RWPE2 (cell line): ENCODE measurements around the gene RAD9A.
A peak's percentile ranks its signal among the peaks of the same experiment; 100 is the strongest.
"Not testable (repeated sequence)": the region's sequence is repeated elsewhere in the genome, so short reads cannot be mapped to it uniquely, and the experiment has no call there.

Experiments
- ATAC-seq: fragments of 200-7000 bp; cut with Tn5 transposase; 3 replicates; pipeline ENCODE4 v1.9.1; 2021; ENCODE audit warnings: low read depth
- DNase-seq: peaks from one replicate; pipeline ENCODE4 v3.0.0-alpha.2; 2020; ENCODE audit warnings: low spot score
- H3K27ac ChIP-seq: fragments of 450-650 bp; 2 replicates; pipeline ENCODE4 v1.5.1; 2017; ENCODE audit warnings: mild to moderate bottlenecking; ENCODE audit not compliant: poor library complexity, severe bottlenecking
- H3K27me3 ChIP-seq: fragments of 250-450 bp; sonication (Bioruptor Pico); 2 replicates; pipeline ENCODE4 v1.5.1; 2021; ENCODE audit warnings: mild to moderate bottlenecking, moderate library complexity; ENCODE audit not compliant: insufficient read depth, poor library complexity, severe bottlenecking
- H3K36me3 ChIP-seq: fragments of 250-450 bp; sonication (Bioruptor Pico); 2 replicates; pipeline ENCODE4 v1.5.1; 2020; ENCODE audit warnings: low read depth, mild to moderate bottlenecking, moderate library complexity
- H3K4me1 ChIP-seq: fragments of 250-450 bp; sonication (Bioruptor Pico); 2 replicates; pipeline ENCODE4 v1.5.1; 2021; ENCODE audit warnings: mild to moderate bottlenecking, moderate library complexity; ENCODE audit not compliant: insufficient read depth, poor library complexity, severe bottlenecking
- H3K4me3 ChIP-seq: fragments of 250-450 bp; sonication (Bioruptor Pico); 2 replicates; pipeline ENCODE4 v1.5.1; 2021; ENCODE audit warnings: mild to moderate bottlenecking, moderate library complexity; ENCODE audit not compliant: severe bottlenecking
- H3K9me3 ChIP-seq: fragments of 250-450 bp; sonication (Bioruptor Pico); 2 replicates; pipeline ENCODE4 v1.5.1; 2021; ENCODE audit warnings: mild to moderate bottlenecking, moderate library complexity; ENCODE audit not compliant: severe bottlenecking
- TF ChIP-seq, protein P1 (sequence below): fragments of 450-650 bp; IDR thresholded peaks from one replicate; pipeline ENCODE4 v1.5.1; 2017; ENCODE audit warnings: mild to moderate bottlenecking, moderate library complexity; ENCODE audit not compliant: poor library complexity, severe bottlenecking

Gene RAD9A

GRCh38 chr11:67400942-67401494 is 9.2 kb downstream of the RAD9A start:
- Histone ChIP-seq H3K4me1 (no peaks in the 10 kb centered on the region), H3K9me3 (no peaks in the 10 kb centered on the region), H3K4me3 (peak overlapping the region; percentile 78), H3K27ac (peak overlapping the region; percentile 80), H3K27me3 (no peaks in the 10 kb centered on the region), H3K36me3 (peaks cover 41% of the 10 kb centered on the region)
- no peak for DNase-seq
- peak; percentile 7 for ATAC-seq
- TF ChIP-seq, protein P1, sequence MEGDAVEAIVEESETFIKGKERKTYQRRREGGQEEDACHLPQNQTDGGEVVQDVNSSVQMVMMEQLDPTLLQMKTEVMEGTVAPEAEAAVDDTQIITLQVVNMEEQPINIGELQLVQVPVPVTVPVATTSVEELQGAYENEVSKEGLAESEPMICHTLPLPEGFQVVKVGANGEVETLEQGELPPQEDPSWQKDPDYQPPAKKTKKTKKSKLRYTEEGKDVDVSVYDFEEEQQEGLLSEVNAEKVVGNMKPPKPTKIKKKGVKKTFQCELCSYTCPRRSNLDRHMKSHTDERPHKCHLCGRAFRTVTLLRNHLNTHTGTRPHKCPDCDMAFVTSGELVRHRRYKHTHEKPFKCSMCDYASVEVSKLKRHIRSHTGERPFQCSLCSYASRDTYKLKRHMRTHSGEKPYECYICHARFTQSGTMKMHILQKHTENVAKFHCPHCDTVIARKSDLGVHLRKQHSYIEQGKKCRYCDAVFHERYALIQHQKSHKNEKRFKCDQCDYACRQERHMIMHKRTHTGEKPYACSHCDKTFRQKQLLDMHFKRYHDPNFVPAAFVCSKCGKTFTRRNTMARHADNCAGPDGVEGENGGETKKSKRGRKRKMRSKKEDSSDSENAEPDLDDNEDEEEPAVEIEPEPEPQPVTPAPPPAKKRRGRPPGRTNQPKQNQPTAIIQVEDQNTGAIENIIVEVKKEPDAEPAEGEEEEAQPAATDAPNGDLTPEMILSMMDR, result no peak

DNA sequence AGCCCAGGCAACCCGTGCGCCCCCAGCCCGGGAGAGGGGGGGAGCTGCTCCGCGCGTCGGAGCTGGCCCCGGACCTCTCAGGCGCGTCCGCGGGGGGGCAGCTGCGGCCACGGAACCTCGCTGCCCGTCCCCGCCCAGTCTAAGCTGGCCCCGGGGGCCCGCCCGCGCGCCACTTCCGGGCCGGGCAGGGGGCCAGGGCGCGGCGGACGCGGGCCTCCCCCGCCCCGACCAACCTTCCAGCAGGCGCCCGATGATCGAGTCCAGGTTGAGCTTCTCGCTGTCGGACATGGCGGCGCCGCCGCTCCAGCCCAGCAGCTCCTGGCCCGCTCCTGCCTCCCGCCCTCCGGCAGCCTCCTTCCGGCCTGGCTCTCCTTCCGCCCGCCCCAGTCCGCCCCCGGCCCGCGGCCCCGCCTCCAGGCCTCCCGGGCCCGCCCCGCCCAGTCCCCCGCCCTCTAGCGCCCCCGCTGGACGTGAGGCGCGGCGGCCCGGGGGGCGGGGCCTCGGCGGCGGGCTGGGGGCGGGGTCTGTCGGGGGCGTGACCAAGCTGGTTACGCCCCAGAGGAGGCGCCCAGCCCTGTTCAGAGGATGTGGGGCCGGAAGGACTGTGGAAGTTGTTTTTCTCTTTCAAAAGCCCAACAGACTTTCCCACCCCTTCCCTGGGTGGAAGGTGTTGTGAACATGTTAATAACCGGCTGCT is 9.9 kb downstream of the RAD9A start, which contains the start of gene PPP1CA:
PPP1CA (minus strand) TSS at position 364 of the 697 bp plus-strand sequence; CDS start at position 288, 76 bp downstream.
- H3K36me3 ChIP-seq, result peaks cover 37% of the 10 kb centered on the region
- H3K4me1 ChIP-seq, result no peaks in the 10 kb centered on the region
- H3K4me3 ChIP-seq, result peak within 1 kb of the TSS; percentile 78
- ATAC-seq (peak; percentile 82), DNase-seq (peak; percentile 86)
- peak within 1 kb of the TSS; percentile 80 for H3K27ac ChIP-seq
- H3K9me3 ChIP-seq, result no peaks in the 10 kb centered on the region
- H3K27me3 ChIP-seq, result no peaks in the 10 kb centered on the region
- TF ChIP-seq, protein P1, result peak; percentile 88

DNA sequence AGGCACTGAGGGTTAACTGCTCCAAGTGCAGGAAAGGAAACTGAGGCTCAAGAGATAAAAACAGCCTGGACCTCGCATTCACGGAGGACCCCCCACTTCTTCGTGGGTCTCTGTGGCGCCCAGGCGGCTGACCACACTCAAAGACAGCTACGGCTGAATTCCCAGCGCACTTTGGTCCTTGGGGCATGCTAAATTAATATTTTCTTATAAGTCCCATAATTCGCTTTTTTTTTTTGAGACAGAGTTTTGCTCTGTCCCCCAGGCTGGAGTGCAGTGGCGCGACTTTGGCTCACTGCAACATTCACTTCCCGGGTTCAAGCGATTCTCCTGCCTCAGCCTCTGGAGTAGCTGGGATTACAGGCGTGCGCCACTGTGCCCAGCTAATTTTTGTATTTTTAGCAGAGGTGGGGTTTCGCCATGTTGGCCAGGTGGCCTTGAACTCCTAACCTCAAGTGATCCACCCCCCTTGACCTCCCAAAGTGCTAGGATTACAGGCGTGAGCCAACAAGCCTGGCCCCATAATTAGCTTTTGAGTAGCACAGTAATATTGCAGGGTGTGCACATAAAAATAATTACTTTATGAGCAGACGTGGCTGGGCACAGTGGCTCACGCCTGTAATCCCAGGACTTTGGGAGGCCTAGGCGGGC is 10.5 kb downstream of the RAD9A start:
- H3K36me3 ChIP-seq, result peaks cover 33% of the 10 kb centered on the region

GRCh38 chr11:67403085-67403484 is 11.3 kb downstream of the RAD9A start:
- H3K9me3 ChIP-seq, H3K27me3 ChIP-seq, H3K27ac ChIP-seq, ATAC-seq, H3K4me1 ChIP-seq, DNase-seq, H3K4me3 ChIP-seq: not testable (repeated sequence)
- H3K36me3 ChIP-seq, result peaks cover 25% of the 10 kb centered on the region

More for the DNA sequence above, 10.5 kb downstream of the RAD9A start:
- H3K4me1 ChIP-seq, DNase-seq, ATAC-seq, H3K27me3 ChIP-seq, H3K4me3 ChIP-seq, H3K9me3 ChIP-seq: not testable (repeated sequence)
- H3K27ac ChIP-seq, result peak overlapping the region; percentile 80

DNA sequence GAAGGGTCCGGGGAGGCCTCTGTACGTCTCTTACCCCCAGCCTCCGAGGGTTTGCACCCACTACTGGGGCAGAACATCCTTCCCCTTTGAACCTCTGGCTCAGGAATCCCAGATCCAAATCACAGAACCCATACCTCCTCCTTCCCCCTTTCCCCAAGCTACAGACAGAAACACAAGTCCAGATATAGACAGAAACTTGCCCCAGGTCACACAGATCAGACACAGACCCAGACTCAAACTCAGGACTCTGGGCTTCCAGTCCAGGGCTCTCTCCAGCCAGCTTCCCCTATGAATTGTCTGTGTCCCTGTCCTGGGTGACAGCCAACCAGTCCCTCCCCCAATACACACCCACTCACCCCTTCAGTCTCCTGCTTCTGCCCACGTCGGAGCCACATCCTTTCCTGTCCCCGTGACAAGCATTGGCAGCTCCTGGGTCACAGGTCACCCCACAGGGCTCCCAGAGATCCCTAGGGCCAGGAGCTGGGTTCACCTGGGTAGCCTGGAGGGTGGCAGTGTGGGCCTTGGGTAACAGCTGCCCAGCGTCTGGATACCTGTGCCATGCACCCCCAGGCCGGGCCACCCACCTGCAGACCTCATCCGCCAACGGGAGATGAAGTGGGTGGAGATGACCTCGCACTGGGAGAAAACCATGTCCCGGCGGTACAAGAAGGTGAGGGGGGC is 12.9 kb downstream of the RAD9A start:
- no peak for DNase-seq
- Histone ChIP-seq H3K27ac (no peak overlapping the region), H3K27me3 (no peaks in the 10 kb centered on the region), H3K9me3 (no peaks in the 10 kb centered on the region), H3K36me3 (peaks cover 11% of the 10 kb centered on the region), H3K4me3 (no peak overlapping the region), H3K4me1 (no peaks in the 10 kb centered on the region)
- TF ChIP-seq, protein P1, result no peak
- ATAC-seq, result no peak
